Right kidney (tissue), 9 donors: ENCODE measurements around the gene REEP2.
"Not testable (repeated sequence)": the region's sequence is repeated elsewhere in the genome, so short reads cannot be mapped to it uniquely, and the experiment has no call there.

Source experiments
- DNase-seq: peaks from one replicate; pipeline ENCODE4 v3.0.0-alpha.2; 2016
- long read RNA-seq, 8 donors: transcript quantifications; one replicate each; lab custom pipeline, GENCODE V29; 2026

Gene REEP2
- long read RNA-seq, donor 1, partial matches to known transcripts = 0 of 3 reads
- long read RNA-seq, donor 1, other reads (novel, unspliced or antisense) = 0 of 3 reads
- long read RNA-seq, donor 2, partial matches to known transcripts = 0 of 3 reads
- long read RNA-seq, donor 2, other reads (novel, unspliced or antisense) = 0 of 3 reads
- long read RNA-seq, donor 3, partial matches to known transcripts = 0 of 1 reads
- long read RNA-seq, donor 3, other reads (novel, unspliced or antisense) = 0 of 1 reads
- long read RNA-seq, donor 4 = 0 reads
- long read RNA-seq, donor 5, partial matches to known transcripts = 0 of 2 reads
- long read RNA-seq, donor 5, other reads (novel, unspliced or antisense) = 0 of 2 reads
- long read RNA-seq, donor 6, partial matches to known transcripts = 0 of 5 reads
- long read RNA-seq, donor 6, other reads (novel, unspliced or antisense) = 0 of 5 reads
- long read RNA-seq, donor 7, partial matches to known transcripts = 0 of 4 reads
- long read RNA-seq, donor 7, other reads (novel, unspliced or antisense) = 0 of 4 reads
- long read RNA-seq, donor 8, partial matches to known transcripts = 0 of 1 reads
- long read RNA-seq, donor 8, other reads (novel, unspliced or antisense) = 0 of 1 reads

- peak; percentile 65 for DNase-seq
Measured at GRCh38 chr5:138438724-138439476, at the start of gene REEP2. REEP2 (plus strand) TSS chr5:138439057; CDS start chr5:138439209, 152 bp downstream.

DNA sequence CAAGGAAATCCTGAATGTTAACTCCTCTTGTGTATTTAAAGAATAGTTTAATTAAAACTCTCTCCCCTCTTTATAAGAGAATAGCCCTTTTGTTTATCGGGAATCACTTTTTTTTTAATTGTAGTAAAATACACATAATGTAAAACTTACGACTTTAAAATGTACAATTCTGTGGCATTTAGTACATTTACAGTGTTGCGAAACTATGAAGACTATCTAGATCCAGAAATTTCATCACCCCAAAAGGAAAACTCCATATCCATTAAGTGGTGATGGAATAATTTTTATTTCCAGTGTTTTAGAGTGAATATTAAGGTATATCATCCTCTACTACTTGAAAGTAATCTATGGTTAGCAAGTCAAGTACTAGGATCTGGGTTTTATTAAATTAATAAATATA is 49.5 kb upstream of the REEP2 start:
- no peak for DNase-seq

- DNase-seq = not testable (repeated sequence)
Measured at GRCh38 chr5:138389911-138390310, 48.9 kb upstream of the REEP2 start.

- no peak for DNase-seq
Measured at GRCh38 chr5:138391859-138392386, 46.9 kb upstream of the REEP2 start.

- DNase-seq = no peak
Measured at GRCh38 chr5:138402640-138403039, 36.2 kb upstream of the REEP2 start.

DNA sequence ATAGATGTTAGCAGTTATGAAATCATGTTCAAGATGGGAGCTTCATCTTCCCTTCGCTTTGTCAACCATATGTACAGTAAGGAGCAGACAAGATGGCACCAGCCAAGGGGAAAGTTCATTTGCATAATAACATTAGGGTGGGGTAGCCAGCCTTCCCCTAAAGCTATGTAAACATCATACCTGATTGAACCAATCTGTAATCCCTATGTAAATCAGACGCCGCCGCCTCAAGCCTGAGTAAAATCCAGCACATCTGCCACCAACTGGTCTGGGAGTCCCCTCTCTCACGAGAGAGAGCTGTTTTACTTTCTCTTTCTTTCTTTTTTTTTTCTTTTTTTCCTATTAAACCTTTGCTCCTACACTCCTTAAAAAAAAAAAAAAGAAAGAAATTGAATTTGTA is 30.8 kb upstream of the REEP2 start:
- DNase-seq = no peak

DNA sequence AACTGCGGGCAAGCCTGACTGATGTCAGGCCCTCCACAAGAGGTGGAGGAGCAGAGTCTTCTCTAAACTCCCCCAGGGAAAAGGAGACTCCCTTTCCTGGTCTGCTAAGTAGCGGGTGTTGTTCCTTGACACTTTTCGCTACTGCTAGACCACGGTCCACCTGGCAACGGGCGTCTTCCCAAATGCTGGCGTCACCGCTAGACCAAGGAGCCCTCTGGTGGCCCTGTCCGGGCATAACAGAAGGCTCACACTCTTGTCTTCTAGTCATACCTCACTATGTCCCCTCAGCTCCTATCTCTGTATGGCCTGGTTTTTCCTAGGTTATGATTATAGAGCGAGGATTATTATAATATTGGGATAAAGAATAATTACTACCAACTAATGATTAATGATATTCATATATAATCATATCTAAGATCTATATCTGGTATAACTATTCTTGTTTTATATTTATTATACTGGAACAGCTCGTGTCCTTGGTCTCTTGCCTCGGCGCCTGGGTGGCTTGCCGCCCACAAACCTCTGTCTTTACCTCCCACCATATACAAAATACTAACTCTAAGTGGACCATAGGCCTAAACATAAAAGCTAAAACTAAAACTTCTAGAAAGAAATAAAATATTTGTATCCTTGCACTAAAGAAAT is 27.7 kb upstream of the REEP2 start:
- DNase-seq = not testable (repeated sequence)

DNA sequence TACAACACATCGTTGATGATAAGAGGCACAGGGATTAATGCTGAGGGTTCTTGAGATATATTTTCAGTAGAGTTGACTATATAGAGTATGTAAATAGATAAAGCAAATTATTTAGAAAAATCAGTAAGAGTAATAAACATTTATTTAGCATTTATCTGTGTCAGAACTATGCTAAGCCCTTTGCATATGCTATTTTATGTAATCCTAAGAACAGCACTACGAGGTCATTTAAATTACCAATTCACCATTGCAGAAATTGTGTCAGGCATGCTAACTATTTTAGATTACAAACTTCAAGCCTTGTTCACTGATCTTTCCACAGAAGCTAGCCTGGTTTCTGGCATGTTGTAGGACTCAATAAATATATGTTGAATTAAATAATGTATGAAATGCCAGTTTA is 20.4 kb upstream of the REEP2 start:
- DNase-seq = no peak

GRCh38 chr5:138425079-138425478 is 13.8 kb upstream of the REEP2 start:
- DNase-seq = no peak

- DNase-seq = no peak
Measured at GRCh38 chr5:138435943-138436342, 2.9 kb upstream of the REEP2 start.

DNA sequence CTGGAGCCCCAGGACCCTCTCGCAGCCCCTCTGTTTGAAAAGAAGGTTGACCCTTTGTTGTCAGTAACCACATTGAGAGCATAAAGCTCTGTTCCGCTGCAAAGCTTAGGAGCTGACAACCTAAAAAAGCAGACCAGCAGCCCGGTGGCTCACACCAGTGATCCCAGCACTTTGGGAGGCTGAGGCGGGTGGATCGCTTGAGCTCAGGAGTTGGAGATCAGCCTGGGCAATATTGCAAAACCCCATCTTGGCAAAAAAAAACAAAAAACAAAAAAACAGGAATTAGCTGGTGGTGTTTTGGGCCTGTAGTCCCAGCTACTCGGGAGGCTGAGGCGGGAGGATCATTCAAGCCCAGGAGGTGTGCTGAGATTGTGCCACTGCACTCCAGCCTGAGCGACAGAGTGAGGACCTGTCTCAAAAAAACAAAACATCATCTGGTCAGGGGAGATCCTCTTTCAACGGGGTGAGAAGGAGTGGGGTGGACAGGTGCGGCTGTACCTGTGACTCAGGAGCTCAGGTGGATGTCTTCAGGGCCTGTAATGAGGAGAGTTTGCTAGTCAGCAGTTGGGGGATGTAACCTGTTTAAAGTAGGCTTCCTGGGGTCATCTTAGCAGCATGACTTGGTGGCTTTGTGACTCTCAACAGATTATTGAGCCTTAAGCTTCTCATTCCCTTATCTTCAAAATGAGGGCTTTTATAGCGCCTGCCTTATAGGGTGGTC is 694 bp upstream of the REEP2 start:
- peak; percentile 18 for DNase-seq

DNA sequence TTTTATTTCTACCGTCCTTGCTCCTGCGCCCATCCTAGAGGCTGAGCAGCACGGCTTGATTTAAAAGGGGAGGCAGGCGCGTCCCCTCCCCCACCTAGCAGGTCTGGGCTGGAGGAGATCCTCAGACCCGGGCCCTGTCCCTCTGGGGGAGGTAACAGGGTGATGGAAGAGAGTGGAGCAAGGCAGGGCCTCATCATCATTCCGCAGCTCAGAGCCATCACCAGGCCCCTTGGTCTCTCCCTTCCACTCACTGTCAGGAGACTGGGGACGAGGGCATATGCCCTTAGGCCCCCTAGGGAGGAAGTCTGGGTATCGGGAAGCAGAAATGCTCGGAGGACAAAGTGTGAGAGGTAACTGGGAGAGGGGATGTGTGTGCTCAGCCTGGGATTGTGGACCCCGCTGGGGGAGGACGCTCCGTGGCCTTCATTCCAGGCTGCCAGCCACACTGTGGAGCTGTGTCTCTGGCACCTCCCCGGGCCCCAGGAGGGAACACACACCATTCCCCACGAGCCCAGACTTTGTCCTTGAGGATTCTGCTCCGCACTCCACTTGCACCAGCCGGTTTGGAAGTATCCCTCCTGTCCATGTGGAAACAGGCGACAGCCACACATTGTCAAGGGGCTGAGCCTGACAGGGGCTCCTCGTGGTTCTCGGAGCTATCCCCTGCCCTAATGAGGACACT is 761 bp downstream of the REEP2 start:
- peak; percentile 64 for DNase-seq

- no peak for DNase-seq
Measured at GRCh38 chr5:138440159-138441073, 1.6 kb downstream of the REEP2 start.

GRCh38 chr5:138441221-138441620 is 2.4 kb downstream of the REEP2 start:
- no peak for DNase-seq

DNA sequence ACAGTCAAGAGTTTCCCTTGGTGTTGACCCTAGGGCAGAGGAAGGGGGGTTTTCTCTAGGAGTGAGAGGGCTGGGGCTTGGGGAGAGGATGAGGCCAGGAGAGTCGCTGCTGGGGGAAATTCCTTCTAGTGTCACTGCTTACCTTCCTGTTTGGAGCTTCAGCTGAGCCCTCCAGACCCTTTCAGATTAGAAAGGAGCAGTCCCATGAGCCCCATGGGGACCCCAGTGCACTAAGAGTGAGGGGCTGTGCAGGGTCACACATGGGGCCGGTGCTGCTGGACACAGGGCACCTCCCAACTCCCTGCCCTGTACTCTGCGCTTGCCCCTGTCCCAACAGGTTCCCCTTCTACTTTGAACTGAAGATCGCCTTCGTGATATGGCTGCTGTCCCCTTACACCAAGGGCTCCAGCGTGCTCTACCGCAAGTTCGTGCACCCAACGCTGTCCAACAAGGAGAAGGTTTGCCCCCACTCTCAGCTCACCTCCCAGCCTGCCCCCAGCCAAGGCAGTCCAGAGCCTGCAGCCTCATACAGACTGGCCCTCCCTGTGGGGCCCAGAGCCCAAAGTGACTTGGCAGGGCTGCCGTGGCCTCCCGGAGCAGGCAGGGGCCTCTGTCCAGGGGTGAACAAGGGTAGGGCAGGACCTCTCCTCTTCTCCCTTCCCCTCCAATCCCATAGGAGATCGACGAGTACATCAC is 5.4 kb downstream of the REEP2 start:
- DNase-seq = no peak

GRCh38 chr5:138444774-138445546 is 6.1 kb downstream of the REEP2 start:
- no peak for DNase-seq

DNA sequence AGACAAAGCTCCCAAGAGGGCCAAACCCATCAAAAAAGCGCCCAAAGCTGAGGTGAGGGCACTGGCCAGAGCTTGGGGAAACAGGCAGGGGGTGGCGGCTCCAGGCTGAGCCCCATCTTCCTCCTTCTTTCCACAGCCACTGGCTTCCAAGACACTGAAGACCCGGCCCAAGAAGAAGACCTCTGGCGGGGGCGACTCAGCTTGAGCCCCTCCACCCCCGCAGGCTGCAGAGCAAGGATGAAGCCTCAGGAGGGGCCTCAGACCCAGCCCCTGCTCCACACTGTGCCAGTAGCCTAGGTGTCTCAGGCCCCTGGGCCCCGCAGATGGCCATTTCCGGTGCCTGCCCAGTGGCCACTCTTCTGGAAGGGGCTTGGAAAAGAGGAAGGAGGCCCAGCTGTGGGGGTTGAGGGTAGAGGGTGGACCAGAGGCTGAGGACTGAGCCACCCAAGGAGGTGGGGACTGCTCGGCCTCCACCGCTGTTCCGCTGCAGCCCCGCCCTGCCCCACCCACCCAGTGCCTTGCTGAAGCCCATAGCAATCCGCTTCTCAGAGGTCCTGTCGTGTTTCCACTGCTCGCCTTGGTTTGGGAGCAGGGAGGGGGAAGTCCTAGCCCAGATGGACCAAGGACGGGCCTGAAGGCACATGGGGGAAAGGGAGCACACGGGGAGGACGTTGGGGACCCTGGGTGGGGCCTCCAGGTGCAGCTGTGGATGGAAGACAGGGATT is 6.9 kb downstream of the REEP2 start:
- no peak for DNase-seq

GRCh38 chr5:138448070-138448469 is 9.2 kb downstream of the REEP2 start:
- no peak for DNase-seq
